Epithelial cell of esophagus (primary cell): ENCODE results near the gene RUNX2.

Experiments used
- DNase-seq: peaks from one replicate; pipeline ENCODE4 v3.0.0; 2010; ENCODE audit warnings: low read depth
- H3K4me3 ChIP-seq: 2 replicates; pipeline ENCODE4 v1.5.1; 2011; ENCODE audit warnings: mild to moderate bottlenecking, low read length, control low read depth
- CTCF ChIP-seq: IDR thresholded peaks from 2 replicates; pipeline ENCODE4 v1.5.1; 2011; ENCODE audit warnings: low read depth, mild to moderate bottlenecking, low read length, control low read depth, inconsistent platforms; ENCODE audit not compliant: insufficient read depth; ENCODE audit errors: missing control alignments

RUNX2 gene

GRCh38 chr6:45658400-45658799, 330.3 kb downstream of the RUNX2 start:
- H3K4me3 ChIP-seq = no peak overlapping the region
- no peak for DNase-seq

DNA sequence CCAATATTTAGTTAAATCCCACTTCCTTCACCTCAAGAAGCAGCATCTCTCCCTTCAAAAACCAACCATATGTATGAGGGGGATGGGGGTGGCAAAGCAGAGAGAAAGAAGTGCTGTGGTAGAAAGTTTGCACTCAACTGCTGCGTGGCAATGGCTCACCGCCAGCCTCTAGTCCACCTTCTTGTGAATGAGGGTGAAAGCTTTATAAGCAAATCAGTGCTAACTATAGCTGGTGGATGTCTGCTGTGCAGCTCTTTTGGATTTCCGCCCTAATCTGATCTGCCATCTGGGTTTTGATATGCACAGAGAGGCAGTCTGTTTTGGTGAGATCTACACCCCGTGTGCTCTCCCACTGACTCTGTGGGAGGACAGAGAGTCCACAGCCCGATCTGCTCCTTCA, 330.8 kb downstream of the RUNX2 start:
- TF ChIP-seq CTCF = no peak
- no peak overlapping the region for H3K4me3 ChIP-seq
- no peak for DNase-seq

More at GRCh38 chr6:45658400-45658799, 330.3 kb downstream of the RUNX2 start:
- no peak for TF ChIP-seq CTCF

GRCh38 chr6:45661661-45662060, 333.5 kb downstream of the RUNX2 start:
- DNase-seq = peak; percentile 61
- TF ChIP-seq CTCF = no peak
- no peak overlapping the region for H3K4me3 ChIP-seq

DNA sequence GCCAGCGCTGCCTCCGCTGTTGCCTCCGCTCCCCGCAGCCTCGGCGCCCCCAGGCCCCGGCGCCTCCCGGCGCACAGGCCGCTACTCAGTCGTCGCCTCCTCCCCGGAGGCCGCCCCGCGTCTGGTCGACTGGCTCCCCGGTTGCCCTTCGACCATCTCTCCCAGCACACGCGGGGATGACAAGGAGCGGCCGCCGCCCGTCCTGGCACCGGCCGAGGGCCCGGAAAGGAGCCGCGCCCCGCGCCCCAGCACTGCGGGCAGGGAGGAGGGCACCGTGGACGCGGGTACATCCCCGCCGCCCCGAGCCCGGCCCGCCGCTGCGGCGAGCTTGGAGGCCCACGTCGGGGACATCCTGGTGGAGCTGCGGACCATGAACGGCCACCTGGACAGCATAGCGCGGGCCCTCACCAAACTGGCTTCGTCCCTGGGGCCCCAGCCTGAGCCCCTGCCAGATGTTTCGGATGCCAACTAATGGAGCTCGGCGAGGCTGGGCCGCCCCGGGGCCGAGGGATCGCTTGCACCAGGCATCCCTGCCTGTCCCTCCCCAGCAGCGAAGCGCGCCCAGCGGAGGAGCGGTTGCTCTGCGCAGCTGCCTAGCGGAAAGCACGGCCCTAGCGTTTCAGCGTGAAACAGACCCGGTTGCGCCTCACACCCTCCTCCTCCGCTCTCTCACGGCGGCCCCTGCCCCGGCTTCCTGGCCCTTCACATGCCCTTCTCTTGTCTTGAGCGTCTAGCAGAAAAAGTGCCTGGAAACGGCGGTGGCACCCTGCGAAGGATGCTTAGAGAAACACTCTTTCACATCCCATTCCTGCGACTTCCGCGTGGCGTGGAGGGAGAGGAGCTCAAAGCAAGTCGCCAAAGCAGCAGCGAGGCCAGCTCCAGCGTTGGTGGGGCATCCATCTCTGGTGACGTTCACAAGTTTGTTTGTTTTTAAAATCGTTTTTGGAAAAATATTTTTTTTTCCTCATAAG, 335.4 kb downstream of the RUNX2 start:
- no peak overlapping the region for H3K4me3 ChIP-seq
- DNase-seq = no peak
- TF ChIP-seq CTCF = peak; percentile 6

DNA sequence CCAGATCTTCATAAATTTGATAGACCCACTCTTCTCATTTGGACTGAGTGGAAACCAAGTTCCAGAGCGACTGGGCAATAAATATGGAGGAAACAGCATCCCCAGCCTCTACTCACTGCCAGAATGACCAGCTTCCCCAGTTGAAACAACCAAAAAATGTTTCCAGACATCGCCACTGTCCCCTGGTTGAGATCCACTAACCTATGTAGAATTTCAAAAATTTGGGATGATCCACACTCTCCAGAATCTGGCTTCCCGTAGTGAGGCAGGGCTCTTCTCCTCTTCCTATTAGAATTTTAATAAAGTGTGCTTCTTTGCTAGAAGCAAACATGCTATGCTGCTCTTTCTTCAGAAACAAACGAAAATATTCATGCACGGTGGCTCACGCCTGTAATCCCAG, 336.6 kb downstream of the RUNX2 start:
- no peak for DNase-seq
- no peak overlapping the region for H3K4me3 ChIP-seq
- TF ChIP-seq CTCF = no peak

DNA sequence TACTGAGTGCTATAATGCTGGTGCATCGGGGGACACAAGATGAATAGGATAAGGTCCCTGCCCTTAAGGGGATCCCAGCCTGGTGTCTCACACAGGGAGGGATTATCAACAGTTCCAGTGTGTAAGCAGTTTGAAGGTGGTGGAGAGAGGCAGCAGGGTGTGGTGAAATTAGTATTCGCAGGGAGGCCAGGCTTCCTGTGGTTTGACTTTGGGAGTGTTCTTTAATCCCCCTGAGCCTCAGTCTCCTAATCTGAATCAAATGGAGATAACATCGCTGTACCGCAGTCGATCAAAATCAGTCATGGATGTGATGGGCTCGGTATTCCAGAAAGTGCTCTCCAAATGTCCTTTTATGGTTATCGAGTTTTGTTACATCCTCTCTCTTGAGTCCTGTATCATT, 337.7 kb downstream of the RUNX2 start:
- no peak for DNase-seq
- H3K4me3 ChIP-seq = no peak overlapping the region
- TF ChIP-seq CTCF = no peak

GRCh38 chr6:45666846-45667245, 338.7 kb downstream of the RUNX2 start:
- no peak for DNase-seq
- TF ChIP-seq CTCF = no peak
- H3K4me3 ChIP-seq = no peak overlapping the region
